GM21576 (cell line): ENCODE data around the gene CACNG5.
"Not testable (repeated sequence)": the region's sequence is repeated elsewhere in the genome, so short reads cannot be mapped to it uniquely, and the experiment has no call there.

ENCODE experiments used
- ATAC-seq: cut with Tn5 transposase; IDR thresholded peaks from one replicate; pipeline ENCODE4 v1.9.1; 2021; ENCODE audit warnings: mild to moderate bottlenecking, moderate library complexity; ENCODE audit not compliant: unreplicated experiment

The CACNG5 gene

DNA sequence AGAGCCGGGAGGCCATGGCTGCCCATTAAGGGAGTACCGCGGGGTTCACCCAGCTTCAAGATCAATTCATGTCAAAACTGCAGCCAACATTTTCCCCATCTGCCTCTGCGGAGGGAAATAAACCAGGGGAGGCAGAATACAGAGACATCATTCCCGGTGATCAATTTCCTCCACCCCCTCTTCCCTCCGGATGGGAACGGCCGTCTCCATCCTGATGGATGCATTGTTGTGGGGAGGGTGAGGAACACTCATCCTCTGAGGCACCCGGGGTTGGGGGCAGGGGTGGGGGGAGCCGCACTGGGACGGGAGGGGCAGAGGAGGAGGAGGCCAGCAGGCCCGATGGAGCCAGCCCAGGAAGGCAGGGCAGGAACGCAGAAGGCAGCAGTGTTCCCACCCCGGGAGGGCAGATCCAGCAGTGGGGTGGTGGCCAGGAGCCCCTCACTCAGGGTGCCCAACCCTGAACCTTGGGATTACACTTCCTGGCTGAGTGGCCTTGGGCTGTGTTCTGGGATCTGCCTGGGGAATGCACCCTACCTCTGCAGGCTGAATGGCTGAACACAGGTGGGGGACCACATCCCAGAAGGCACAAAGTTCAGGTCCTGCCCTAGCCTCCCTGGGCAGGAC is 14.2 kb downstream of the CACNG5 start:
- ATAC-seq: no peak

DNA sequence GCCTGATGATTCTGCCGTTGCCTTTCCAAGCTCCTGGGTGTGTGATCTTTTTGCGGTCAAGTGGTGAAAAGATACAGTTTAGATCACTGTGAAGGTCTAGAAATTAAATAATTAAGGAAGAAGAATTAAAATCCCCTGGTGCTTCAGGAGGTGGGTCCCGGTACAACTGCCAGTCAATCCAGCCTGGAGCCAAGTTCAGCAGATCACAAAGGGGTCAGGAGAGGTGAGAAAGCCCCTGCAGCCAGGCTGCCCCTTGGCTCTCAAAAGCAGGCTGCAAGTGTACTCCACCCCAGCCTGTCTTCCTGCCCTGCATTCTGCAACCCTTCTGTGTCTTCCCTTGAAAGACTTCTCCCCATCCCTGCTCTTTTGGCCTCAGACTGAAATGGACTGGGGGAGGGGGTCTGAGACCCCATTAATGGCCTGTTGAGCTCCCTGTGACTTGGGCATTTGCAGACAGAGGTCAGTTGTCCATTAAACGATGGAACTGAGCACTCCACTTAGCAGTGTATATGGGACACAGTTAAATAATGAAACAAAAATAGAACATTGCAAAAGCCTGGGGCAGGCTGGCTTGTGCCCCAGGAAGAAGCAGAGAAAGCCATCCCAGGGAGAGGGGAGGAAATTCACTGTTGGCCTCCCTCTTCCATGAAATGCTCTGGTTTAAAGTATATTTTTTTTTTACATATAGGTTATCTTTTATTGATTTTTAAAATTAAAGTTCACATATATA is 15.1 kb downstream of the CACNG5 start:
- ATAC-seq: no peak

DNA sequence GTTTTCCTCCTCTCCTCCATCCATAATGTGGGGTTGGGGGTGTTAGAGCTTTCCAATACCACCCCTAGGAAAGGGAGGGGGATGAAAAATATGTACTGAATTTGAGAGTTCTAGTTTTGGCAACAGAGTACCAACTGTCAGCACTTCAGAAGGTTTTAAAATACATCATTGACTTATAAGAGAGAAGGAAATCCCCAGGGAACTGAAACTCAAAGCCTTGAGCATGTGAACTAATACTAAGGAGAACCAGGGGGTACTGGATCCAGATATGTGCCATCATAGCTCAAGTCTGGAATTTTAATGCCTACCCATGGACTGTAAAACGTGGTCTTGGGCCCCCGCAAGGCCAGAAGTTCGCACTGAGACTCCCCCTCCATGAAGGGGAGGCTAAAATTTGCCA is 15.8 kb downstream of the CACNG5 start:
- ATAC-seq: no peak

DNA sequence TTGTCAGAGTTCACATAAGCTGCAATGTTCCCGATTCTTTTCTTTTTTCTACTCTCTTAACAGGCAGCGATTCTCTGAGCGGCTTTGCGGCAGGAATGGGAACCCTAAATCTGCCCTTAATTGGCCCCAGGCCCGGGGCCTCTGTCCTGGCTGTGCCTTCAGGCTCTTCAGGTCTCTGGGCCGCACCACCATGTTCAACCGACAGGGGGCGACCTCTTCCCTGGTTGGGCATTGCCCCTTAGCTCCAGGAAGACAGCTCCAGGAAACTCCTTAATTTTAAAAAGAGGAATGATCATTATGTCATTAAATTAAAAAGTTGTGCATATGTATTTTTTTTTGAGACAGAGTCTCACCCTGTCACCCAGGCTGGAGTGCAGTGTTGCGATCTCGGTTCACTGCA is 20.3 kb downstream of the CACNG5 start:
- no peak for ATAC-seq

DNA sequence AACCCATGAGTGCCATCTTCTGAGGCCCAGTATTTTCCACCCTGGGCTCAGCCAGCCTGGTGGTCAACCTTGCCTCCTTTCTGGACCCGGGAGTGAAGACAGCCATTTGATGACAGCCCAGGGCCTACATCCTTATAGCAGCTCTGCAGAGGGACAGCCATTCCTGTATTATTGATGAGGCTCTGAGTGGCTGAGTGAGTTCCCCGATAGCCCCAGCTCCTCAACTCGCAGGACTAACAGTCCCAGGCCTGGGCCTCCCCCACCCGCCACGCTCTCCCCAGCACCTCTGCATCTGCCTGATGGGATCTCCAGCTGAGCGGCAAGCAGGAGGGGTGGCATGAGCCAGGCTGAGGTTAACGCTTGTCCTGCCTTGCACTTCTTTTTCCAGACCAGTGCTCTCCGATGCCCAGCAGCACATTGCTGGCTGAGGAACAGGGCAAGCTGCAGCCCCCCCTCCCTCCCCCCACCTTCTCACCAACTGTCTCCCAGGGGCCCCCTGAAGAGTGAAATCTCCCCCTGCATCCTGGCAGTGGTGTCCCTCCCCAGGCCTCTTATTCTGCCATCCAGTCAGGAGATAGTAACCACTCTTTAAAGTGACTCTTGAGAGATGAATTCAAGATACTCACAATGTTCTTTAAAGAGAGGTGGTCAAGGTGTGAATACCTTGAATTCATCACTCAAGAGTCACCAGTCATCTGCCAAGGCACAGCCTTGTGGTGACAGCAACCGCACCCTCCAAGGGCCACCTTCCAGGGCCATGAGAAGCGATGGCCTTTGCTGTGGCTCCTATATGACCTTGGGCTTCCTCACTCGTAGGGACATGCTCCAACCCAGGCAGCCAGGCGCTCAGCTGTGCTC is 23.5 kb downstream of the CACNG5 start:
- no peak for ATAC-seq

DNA sequence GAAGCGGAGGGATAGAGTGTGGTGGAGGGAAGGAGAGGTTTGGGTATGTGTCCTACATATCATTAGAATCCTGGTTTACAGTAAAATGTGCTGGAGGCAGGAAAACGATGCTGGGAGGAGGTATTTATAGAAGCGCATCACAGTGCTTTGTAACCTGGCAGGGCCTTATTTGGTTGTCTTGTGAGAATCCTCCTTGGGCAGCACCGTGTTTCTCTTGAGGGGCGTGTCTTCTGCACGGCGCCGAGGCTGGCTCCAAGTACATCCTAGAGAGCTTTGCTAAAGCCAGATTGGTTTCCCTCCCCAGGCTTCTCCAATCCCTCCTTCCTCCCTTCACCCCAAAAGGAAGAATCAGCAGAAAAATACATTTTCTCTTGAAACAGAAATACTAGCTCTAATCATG is 24.4 kb downstream of the CACNG5 start:
- no peak for ATAC-seq

DNA sequence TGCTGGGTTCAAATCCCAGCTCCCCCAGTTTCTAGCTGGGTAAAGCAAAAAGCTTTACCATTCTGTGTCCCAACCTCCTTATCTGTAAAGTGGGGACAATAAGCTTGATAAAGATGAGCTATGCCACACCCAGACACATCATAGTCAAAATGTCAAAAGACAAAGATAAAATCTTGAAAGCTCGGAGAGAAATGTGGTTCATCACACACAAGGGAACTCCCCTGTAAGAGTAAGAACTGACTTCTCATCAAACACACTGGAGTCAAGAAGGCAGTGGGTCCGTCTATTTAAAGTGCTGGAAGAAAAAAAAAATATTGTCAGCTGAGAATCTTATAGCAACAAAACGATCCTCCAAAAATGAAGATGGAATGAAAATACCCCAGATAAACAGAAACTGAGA is 25.3 kb downstream of the CACNG5 start:
- no peak for ATAC-seq

DNA sequence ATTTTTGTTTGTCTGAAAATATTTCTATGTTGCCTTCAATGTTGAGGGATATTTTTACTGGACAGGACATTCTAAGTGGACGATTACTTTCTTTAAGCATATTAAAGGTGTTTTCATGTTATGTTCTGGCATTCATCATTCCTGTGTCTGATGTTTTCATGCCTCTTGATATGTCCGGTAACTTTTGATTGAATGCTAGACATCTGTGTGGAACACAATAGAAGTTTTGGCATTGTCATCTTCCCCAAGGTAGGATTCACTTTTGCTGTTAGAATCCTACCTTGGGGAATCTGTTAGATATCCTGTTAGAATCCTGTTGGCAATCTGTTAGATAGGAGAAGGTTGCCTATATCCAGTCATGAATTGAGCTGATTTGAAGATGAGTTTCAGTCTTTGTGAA is 28.9 kb downstream of the CACNG5 start:
- no peak for ATAC-seq

DNA sequence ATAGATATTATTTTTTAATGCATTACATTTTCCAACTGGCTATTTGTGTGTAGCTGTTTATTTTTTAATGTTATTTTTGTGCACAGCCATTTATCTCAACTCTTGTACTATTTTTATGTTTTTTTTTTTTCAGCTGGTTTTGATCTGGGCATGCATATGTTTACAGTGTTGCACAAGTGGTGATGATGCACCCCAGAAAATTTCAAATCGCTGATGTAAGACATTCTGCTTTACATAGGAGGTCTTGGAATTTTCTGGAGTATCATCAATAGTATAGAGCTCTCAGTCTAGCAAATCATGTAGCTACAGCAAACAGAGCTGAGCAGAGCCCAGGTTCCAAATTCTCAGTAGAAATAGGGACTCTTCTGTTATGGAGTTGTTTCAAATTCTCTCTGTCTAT is 30.2 kb downstream of the CACNG5 start:
- no peak for ATAC-seq

DNA sequence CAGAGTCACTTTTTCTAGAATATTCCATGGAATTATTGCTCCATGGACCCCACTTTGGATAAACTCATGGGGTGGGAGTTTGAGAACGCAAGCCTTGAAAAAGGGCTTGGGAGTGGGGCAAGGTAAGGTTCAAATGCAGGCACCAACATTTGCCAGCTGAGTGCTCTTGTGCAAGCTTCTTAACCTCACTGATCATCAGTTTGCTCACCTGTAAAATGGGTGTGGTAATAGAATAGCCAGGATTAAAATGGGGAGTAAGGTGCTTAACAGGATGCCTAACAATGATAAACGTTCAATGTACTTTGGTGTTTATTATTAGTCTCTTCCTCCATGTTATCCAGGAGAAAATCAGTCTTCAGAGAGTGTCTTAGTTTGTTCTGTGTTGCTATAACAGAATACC is 39.0 kb downstream of the CACNG5 start:
- ATAC-seq: no peak

DNA sequence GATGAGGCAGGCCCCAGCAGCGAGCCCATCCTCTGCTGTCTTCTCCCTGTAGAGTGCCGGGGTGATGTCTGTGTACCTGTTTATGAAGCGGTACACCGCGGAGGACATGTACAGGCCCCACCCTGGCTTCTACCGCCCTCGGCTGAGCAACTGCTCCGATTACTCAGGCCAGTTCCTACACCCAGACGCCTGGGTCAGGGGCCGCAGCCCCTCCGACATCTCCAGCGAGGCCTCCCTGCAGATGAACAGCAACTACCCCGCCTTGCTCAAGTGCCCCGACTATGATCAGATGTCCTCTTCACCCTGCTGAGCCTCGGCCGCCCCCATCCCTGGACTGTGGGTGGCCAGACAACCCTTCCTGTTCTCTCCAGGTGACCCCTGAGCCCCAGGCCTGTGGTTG is 50.0 kb downstream of the CACNG5 start:
- no peak for ATAC-seq

DNA sequence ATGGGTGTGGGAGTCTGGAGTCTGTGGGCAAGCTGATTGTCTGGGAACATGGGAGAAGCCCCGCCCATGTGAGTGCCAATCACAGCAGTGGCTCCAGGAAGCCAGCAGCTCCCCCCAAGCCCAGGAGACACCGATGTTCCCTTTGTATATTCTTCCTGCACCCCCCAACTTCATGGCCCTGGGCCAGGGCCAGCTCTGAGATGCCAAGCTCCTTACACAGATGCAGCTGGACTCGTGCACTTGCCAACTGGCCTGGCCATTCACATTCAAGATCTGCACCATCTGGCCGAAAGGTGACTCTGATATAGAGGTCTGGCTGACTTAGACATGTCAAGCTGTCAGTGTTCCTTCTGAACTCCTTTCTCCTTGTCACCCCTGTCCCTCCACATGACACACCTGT is 50.5 kb downstream of the CACNG5 start:
- ATAC-seq: no peak

DNA sequence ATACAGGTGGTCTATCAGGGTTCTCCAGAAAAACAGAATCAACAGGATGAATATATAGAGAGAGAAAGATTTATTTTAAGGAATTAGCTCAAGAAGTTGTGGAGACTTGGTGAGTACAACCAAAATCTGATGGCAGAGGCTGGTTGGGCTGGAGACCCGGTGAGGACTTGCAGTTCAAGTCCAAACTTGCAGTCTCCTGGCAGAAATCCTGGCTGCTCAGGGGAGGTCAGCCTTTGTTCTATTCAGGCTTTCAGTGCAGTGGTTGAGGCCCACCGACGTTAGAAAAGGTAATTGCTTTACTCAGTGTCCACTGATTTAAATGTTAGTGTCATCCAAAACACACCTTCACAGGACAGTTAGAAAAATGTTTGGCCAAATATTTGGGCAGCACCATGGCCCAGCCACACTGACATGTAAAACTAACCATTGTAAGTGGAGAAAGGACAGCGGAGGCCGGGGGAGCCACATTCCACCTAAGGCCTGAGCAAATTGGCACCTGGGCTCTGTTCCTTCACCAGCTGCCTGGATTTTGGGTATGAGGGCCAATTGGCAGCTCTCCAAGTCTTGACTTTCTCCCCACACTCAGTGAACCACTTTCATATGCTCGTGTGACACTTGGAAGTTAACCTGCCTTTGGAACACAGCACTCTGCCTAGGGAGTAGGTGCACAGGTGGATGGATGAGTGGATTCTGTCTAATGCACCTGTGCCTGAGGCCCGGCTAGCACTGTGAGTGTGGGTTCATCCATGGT is 54.7 kb downstream of the CACNG5 start:
- ATAC-seq: no peak

DNA sequence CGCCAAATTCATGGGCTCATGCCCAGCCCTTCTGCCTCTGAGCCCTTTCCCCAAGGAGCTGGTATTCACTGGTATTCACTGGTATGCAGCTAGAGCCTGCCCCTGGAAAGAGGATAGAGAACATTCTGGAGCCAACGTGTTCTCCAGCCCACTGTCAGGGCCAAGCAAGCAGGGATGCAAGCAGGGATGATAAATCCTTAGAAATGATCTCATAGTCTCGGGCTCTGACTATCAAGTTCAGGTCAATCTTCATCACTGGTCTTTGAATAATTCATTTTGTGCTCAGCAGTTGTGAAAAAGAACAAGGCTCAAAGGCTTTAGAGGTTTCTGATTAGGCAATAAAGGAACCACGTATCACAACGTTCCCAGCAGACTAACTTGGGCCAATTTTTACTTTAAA is 57.3 kb downstream of the CACNG5 start:
- no peak for ATAC-seq

DNA sequence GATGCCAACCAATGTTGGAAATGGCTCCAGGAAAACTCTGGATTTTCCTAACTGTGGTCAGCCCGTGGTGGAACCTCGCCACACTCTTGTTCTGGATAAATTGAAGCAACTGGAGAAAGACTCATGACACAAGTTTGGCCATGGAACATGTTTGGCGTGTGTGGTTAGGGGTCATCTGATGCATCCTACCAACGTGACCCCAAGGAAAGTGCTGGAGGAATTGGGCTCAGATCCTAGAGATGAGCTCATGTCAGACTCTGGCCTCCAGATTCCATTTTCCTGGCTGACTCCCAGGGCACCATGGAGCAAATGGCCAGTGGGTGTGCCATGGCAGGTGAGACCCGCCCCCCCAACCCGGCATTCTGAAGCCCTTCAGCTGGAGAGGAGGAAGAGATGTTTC is 58.5 kb downstream of the CACNG5 start:
- ATAC-seq: no peak

DNA sequence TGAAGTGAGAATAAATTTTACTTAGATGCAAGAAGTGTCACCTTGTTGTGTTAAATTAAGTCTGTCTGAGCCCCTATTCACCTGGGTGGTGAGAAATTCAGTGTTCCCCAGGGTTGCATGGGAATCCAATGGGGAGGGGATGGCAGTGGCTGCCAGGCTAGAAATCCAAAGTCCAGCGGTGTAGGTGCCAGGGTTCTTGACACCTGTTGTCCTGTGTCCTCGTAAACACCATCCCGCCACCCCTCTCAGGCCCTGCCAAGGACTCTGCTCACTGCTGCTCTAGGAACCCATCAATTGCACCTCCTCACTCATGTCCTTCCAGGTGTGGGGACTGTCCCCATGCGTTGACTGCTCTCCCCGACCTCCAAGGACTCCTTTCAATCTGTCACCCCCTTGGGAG is 58.9 kb downstream of the CACNG5 start:
- no peak for ATAC-seq

DNA sequence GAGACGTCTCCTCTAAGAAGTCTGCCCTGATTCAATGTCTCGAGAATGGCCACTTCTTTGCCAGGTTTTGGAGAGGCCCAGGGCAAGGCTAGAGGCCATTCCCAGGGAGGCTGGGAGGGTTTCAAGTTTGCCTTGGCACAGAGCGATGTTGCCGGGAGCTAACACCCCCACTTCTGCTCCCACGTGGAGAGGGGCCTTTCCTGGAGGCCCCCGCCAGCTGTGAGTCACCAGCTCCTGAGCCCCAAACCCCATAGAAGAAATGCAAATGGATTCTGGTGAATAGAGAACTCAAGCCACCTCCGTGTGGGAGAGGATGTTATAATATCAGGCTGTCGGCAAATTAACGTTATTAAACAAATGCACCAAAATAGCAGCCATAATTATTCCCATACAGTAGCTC is 62.2 kb downstream of the CACNG5 start:
- no peak for ATAC-seq

DNA sequence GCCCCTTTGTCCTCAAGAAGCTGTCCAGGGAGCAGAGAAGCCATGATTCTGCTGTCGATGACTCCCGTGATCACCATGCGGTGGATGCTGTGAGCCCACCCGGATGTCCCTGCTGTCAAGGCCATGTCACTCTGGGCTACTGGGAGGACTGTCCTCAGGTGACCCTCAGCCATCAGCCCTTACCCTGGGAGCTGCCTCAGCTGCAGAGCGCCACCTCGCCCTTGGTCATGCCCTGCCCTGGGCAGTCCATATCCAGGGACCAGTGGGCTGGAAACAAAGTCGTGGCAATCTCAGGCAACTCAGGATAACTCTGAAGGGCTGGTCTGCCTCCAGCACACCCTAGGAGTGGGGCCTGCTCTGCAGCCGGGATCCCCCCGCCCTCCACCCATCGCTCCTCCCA is 63.6 kb downstream of the CACNG5 start:
- no peak for ATAC-seq

DNA sequence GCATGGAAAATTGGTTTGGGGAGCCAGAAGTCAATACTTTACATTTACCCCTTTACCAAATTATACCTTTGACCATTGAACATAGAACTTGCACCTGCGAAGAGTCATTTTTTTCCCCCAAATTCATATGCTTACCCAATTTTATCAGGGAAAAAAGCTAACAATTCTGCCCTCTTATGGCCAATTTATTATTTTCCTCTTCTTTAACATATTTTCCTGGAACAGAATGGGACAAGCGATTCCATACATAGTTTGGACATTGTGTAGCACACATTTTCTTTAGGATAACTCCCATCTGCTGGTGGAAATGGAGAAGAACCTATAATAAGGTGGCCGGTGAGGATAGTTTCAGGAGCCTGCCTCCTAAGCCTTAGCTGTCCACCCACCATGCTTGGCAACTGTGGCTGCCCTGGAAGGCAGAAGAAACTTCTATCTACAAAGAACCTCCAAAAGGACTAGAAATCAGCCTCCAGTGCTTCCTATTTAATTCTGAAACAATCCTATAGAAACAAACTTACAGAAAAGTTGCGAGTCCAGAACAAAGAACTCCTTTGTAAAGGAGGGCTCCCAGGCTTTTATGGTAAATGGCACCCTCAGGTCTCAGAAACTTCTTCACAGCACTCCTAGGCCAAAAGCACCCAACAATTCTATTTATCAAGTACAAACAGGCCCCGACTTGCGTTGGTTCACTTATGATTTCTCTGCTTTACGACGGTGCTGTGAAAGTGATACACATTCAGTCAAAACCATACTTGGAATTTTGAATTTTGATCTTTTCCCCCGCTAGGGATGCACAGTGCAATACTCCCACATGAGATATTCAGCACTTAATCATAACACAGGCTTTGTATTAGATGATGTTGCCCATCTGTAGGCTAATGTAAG is 65.5 kb downstream of the CACNG5 start:
- ATAC-seq: no peak

DNA sequence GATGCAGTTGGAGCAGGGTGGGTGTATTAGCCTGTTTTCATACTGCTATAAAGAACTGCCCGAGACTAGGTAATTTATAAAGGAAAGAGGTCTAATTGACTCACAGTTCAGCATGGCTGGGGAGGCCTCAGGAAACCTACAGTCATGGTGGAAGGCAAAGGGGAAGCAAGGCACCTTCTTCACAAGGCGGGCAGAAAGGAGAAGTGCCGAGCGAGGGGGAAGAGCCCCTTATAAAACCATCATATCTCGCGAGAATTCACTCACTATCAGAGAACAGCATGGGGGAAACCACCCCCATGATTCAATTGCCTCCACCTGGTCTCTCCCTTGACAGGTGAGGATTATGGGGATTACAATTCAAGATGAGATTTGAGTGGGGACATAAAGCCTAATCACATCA is 68.4 kb downstream of the CACNG5 start:
- not testable (repeated sequence) for ATAC-seq
